Kidney (tissue), 14 donors: ENCODE measurements around the gene F2RL3. TPM values are rescaled to one million over a fixed set of nuclear protein-coding genes. Genes with fewer than 3 reads are reported as not detected.

Experiments
- DNase-seq, 5 donors: peaks; one replicate each; pipeline ENCODE4 v3.0.0-alpha.2; 2013 to 2020
- FAIRE-seq: peaks from 2 replicates; lab custom pipeline; 2012; peaks lifted over from hg19 to GRCh38; lab: Jason Lieb, UNC
- H3K27ac ChIP-seq, 2 donors: one replicate each; pipeline ENCODE4 v1.7.0; 2013; ENCODE audit warnings: low read depth in 2 of 2, low read length in 2 of 2, inconsistent platforms in 1 of 2
- H3K27me3 ChIP-seq: one replicate; pipeline ENCODE4 v1.7.1; 2013; ENCODE audit warnings: low read length, inconsistent platforms; ENCODE audit not compliant: control insufficient read depth, insufficient read depth
- H3K36me3 ChIP-seq, 3 donors: one replicate each; pipeline versions ENCODE4 v1.7.0 to v1.7.1; 2013; ENCODE audit warnings: low read length in 3 of 3, control low read depth in 1 of 3, inconsistent platforms in 1 of 3; ENCODE audit not compliant: insufficient read depth in 3 of 3, control insufficient read depth in 2 of 3
- H3K4me1 ChIP-seq, 3 donors: one replicate each; pipeline versions ENCODE4 v1.7.0 to v1.7.1; 2013; ENCODE audit warnings: low read length in 3 of 3, inconsistent platforms in 1 of 3, low read depth in 1 of 3; ENCODE audit not compliant: control insufficient read depth in 2 of 3, insufficient read depth in 2 of 3
- H3K4me3 ChIP-seq, 3 donors: one replicate each; pipeline versions ENCODE4 v1.7.0 to v1.8.1; 2013; ENCODE audit warnings: low read length in 3 of 3, control low read depth in 1 of 3, inconsistent platforms in 1 of 3
- H3K9ac ChIP-seq, 3 donors: one replicate each; pipeline versions ENCODE4 v1.7.0 to v1.7.1; 2013; ENCODE audit warnings: low read length in 3 of 3, control low read depth in 1 of 3, inconsistent platforms in 1 of 3
- H3K9me3 ChIP-seq, 3 donors: one replicate each; pipeline versions ENCODE4 v1.7.0 to v1.7.1; 2013; ENCODE audit warnings: low read length in 3 of 3, control low read depth in 1 of 3, inconsistent platforms in 1 of 3; ENCODE audit not compliant: control insufficient read depth in 2 of 3, insufficient read depth in 1 of 3
- intact Hi-C: fragments of 100-400 bp; cut with DNase I; formaldehyde crosslinking; loops from one replicate; pipeline ENCODE4 v1.11.1; 2022
- polyA plus RNA-seq: library from polyadenylated mRNA; stranded (reverse); fragments of 350-450 nt; fragmentation: Illumina TruSeq; extraction: RNeasy Lipid Tissue Mini Kit (QIAGEN cat#74804); gene quantifications from one replicate; pipeline ENCODE4 v1.2.3, GENCODE V29; 2014; ENCODE audit warnings: low read depth, low replicate concordance; ENCODE audit not compliant: insufficient read depth
- total RNA-seq: library from RNA; stranded (reverse); fragmentation: NEBNext Ultra II Directional; extraction: Animal tissue kit (Norgen Biotek cat#: 25700); gene quantifications from one replicate; pipeline ENCODE4 v1.2.1, GENCODE V29; 2021
- TF ChIP-seq, protein P1 (sequence below): IDR thresholded peaks from 3 replicates; pipeline ENCODE4 v1.5.1; 2012; ENCODE audit warnings: mild to moderate bottlenecking, moderate library complexity, borderline replicate concordance; ENCODE audit not compliant: insufficient read depth; ENCODE audit errors: extremely low read depth
- donor health status: control.
- donor health status: control.
- donor health status: control.
- donor health status: control.
- donor health status: control.
- donor health status: DM: yes; HTN: yes; CAD: no.
- donor health status: Normal renal cell carcinoma (clear cell type).

F2RL3 gene
- total and polyA plus RNA-seq, 2 donors from 2014 or later = 1.4 to 3.2 TPM

DNA sequence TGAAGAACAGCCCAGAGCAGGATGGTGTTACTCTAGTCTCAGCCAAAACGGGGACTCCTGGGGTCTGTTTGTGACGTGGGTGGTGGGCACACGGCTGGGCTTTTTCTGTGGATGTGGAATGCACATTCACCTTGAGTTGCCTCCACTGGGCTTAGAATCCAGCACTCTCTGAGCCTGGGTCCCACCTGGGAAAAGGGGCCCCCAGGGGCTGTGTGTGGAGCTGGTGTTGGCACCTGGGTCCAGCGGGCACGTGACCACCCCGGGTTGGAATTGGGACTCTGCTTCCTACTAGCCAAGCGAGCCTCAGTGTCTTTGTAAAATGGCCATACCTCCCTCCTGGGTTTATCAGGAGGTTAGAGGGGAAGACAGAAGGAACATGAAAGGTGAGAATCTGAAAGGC, 29.2 kb upstream of the F2RL3 start:
- intact Hi-C loops = no loop called here
- Histone ChIP-seq H3K9me3 (no peaks in the 10 kb centered on the region), H3K36me3 (peaks cover 0 to 16% (median 15%) of the 10 kb centered on the region in 3 donors), H3K27ac (no peak overlapping the region), H3K9ac (no peak overlapping the region), H3K27me3 (no peaks in the 10 kb centered on the region), H3K4me1 (no peaks in the 10 kb centered on the region), H3K4me3 (no peak overlapping the region)
- FAIRE-seq = no peak
- DNase-seq = no peak
- TF ChIP-seq, protein P1, sequence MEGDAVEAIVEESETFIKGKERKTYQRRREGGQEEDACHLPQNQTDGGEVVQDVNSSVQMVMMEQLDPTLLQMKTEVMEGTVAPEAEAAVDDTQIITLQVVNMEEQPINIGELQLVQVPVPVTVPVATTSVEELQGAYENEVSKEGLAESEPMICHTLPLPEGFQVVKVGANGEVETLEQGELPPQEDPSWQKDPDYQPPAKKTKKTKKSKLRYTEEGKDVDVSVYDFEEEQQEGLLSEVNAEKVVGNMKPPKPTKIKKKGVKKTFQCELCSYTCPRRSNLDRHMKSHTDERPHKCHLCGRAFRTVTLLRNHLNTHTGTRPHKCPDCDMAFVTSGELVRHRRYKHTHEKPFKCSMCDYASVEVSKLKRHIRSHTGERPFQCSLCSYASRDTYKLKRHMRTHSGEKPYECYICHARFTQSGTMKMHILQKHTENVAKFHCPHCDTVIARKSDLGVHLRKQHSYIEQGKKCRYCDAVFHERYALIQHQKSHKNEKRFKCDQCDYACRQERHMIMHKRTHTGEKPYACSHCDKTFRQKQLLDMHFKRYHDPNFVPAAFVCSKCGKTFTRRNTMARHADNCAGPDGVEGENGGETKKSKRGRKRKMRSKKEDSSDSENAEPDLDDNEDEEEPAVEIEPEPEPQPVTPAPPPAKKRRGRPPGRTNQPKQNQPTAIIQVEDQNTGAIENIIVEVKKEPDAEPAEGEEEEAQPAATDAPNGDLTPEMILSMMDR = no peak

DNA sequence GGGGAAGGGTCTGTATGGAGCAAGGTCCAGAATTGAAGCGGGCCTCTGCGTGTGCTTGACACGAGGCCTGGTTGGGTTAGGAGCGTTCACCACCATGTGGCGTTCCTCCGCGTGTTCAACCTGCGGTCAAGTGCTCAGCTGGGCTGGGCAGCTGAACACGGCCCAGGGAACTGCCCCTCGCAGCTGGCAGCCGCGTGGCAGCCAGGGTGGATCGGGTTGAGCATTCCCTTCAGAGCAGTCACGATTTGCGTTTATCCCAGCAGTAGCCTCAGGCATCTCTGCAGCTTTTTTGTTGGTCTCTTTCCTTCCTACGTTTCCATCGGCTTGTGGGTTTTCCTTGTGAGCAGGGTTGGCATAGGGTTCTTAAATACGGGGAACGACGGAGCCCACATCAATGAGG, 28.7 kb upstream of the F2RL3 start:
- no peak for FAIRE-seq

DNA sequence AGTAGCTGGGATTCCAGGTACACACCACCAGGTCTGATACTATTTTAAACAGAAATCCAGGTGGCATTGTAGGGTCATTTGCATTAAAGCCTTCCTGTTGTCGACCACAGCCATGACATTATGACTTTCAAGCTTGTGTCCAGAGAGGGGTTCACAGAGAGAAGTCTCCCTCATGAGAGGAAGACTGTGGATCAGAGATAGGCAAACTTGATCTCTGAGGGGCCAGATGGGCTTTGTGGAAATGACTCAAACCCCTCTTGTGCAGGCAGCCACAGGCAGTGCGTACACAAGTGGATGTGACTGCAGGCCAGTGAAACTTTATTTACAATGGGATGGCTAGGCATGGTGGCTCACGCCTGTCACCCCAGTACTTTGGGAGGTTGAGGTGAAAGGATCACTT, 27.8 kb upstream of the F2RL3 start:
- no peaks in the 10 kb centered on the region for H3K4me1 ChIP-seq
- H3K9ac ChIP-seq = no peak overlapping the region
- intact Hi-C loops = no loop called here
- H3K27ac ChIP-seq = no peak overlapping the region
- no peaks in the 10 kb centered on the region for H3K9me3 ChIP-seq
- TF ChIP-seq, protein P1 = no peak
- no peak overlapping the region for H3K4me3 ChIP-seq
- H3K36me3 ChIP-seq = peaks cover 0 to 21% (median 18%) of the 10 kb centered on the region in 3 donors
- FAIRE-seq = no peak
- no peaks in the 10 kb centered on the region for H3K27me3 ChIP-seq
- no peak for DNase-seq

More for the DNA sequence above, 28.7 kb upstream of the F2RL3 start:
- Histone ChIP-seq H3K9me3 (no peaks in the 10 kb centered on the region), H3K4me3 (no peak overlapping the region), H3K36me3 (peaks cover 0 to 16% (median 15%) of the 10 kb centered on the region in 3 donors), H3K27ac (no peak overlapping the region), H3K27me3 (no peaks in the 10 kb centered on the region), H3K9ac (no peak overlapping the region), H3K4me1 (no peaks in the 10 kb centered on the region)
- DNase-seq = no peak
- TF ChIP-seq, protein P1 = no peak
- intact Hi-C loops = no loop called here

DNA sequence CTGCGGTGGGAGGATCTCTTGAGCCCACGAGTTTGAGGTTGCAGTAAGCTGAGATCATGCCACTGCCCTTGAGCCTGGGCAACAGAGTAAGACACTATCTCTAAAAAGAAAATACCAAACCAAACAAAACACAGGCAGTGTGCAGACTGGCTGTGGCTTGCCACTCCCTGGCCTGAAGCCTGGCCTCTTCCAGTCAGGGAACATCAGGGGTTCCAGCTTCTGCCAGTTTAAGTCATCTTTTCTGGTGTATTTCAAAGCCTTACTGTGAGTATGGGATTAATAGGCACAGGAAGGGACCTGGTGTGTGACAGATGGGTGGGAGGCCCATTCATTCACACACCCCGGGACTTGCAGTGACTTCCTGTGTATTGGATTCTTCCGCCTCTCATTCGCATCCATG, 27.0 kb upstream of the F2RL3 start:
- no peaks in the 10 kb centered on the region for H3K4me1 ChIP-seq
- intact Hi-C loops = no loop called here
- H3K4me3 ChIP-seq = no peak overlapping the region
- TF ChIP-seq, protein P1 = no peak
- FAIRE-seq = no peak
- peaks cover 0 to 27% (median 21%) of the 10 kb centered on the region in 3 donors for H3K36me3 ChIP-seq
- no peak overlapping the region for H3K27ac ChIP-seq
- no peaks in the 10 kb centered on the region for H3K9me3 ChIP-seq
- no peak for DNase-seq
- H3K9ac ChIP-seq = no peak overlapping the region
- no peaks in the 10 kb centered on the region for H3K27me3 ChIP-seq
